Measurements from ENCODE around the gene PID1.

PID1 gene

DNA sequence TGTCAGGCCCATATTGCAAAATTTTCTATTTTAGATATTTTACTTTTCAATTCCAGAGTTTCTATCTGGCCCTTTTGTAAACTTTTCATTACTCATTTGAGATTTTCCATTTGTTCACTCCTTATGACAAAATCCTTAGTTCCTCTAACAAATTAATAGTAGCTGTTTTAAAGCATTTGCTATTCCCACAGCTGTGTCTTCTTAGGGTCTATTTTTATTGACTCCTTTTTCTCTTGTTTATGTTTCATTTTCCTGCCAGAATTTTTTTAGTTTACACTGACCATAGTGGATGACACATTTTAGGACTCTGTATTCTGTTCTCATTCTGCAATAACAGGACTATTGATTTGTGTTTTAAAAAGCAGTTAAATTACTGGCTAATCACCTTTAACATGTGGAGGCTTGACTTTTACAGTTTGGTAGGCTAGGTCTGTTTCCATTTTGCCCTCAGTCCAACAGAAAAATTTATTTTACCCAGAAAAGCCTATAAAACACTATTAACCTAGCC, 30.0 kb downstream of the PID1 start:
- Histone ChIP-seq H3K27ac (ENCODE audit: low read depth, low read length) (no peak overlapping the region), H2AFZ (ENCODE audit: low read length, unreplicated experiment) (no peak overlapping the region), H3K27me3 (ENCODE audit: insufficient read depth, low read length) (no peaks in the 10 kb centered on the region), H3K4me3 (ENCODE audit: low read depth, low read length) (no peak overlapping the region), H3K79me2 (ENCODE audit: control insufficient read depth, insufficient read depth, low read length, unreplicated experiment) (no peaks in the 10 kb centered on the region), H3K36me3 (ENCODE audit: insufficient read depth, low read length) (no peaks in the 10 kb centered on the region), H3K4me1 (ENCODE audit: control insufficient read depth, insufficient read depth, low read length, unreplicated experiment) (peaks cover 19% of the 10 kb centered on the region)

DNA sequence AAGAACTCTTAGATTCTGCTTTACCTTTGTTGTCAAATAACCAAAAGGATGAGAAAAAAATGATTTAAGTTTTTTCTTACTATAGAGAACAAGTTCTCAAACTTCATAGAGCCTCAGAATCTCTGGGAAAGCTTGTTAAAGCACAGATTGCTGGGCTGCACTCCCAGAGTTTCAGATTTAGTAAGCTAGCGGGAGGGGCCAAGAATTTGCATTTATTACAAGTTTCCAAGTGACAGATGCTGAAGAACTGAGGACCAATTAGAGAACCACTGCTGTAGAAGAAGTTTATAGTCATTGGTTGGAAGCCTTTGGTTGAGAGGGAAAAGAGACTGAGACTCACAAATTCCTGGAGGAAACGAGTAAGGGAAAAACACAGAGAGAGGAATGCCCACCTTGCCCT, 32.1 kb downstream of the PID1 start:
- Histone ChIP-seq H3K27ac (ENCODE audit: low read depth, low read length) (no peak overlapping the region), H3K27me3 (ENCODE audit: insufficient read depth, low read length) (no peaks in the 10 kb centered on the region), H2AFZ (ENCODE audit: low read length, unreplicated experiment) (no peak overlapping the region), H3K4me1 (ENCODE audit: control insufficient read depth, insufficient read depth, low read length, unreplicated experiment) (peaks cover 6% of the 10 kb centered on the region), H3K79me2 (ENCODE audit: control insufficient read depth, insufficient read depth, low read length, unreplicated experiment) (no peaks in the 10 kb centered on the region), H3K4me3 (ENCODE audit: low read depth, low read length) (no peak overlapping the region), H3K36me3 (ENCODE audit: insufficient read depth, low read length) (no peaks in the 10 kb centered on the region)

DNA sequence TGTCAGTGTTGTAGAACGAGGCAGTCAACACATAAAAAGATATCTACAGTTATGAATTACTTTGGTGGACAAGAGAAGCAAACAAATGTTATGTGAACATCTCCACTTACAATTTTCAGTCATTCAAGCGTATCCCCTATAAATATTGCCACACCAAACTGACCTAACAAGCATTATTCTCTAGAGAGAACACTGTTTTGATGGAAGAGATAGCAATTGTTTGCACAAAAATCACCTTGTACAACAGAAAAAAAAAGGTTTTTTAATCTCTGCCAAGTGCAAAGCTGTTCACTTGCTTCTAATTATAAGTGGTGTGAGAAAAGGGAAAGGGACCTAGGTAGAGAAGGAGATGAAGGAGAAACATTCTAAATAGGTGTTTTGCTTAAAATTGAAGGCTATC, 33.8 kb downstream of the PID1 start:
- no peaks in the 10 kb centered on the region for H3K36me3 ChIP-seq (ENCODE audit: insufficient read depth, low read length)
- H2AFZ ChIP-seq (ENCODE audit: low read length, unreplicated experiment): no peak overlapping the region
- no peaks in the 10 kb centered on the region for H3K27me3 ChIP-seq (ENCODE audit: insufficient read depth, low read length)
- H3K27ac ChIP-seq (ENCODE audit: low read depth, low read length): no peak overlapping the region
- no peaks in the 10 kb centered on the region for H3K4me1 ChIP-seq (ENCODE audit: control insufficient read depth, insufficient read depth, low read length, unreplicated experiment)
- no peak overlapping the region for H3K4me3 ChIP-seq (ENCODE audit: low read depth, low read length)
- no peaks in the 10 kb centered on the region for H3K79me2 ChIP-seq (ENCODE audit: control insufficient read depth, insufficient read depth, low read length, unreplicated experiment)

DNA sequence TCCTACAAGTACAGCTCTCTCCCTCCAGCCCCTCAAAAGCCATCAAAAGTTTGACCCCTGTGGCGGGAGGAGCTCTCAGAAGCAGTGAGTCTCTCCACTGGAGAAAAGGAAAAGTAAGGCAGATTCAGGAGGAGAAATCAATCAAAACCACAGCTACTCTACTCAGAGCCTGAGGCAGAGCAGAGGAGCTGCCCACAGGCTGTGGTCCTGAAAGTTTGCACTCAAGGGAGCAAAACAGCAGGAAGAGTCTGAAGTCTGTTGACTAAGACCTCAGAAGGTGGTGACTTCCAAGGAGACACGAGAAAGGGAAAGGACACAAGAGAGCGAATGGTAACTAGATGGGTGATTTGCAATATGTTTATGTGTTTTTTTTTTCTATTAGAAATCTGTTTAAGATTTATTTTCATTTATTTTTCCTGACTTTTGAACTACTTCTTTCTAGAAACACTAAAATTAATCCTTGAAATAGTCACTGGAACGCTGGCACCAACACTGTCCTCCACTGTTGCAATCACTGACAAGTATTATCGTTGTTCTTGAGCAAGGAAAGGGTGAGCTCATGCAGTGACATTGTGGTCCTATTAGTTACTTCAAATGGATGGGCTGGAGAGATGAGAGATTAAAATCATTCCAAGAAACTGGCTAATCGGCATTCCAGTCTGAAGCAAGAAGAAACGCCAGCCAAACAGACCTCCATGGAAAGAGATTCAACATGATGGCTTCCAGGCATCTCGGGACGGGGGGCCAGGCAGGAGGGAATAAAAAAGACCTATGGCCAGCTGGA, 35.8 kb downstream of the PID1 start:
- Histone ChIP-seq H3K79me2 (ENCODE audit: control insufficient read depth, insufficient read depth, low read length, unreplicated experiment) (no peaks in the 10 kb centered on the region), H2AFZ (ENCODE audit: low read length, unreplicated experiment) (no peak overlapping the region), H3K27me3 (ENCODE audit: insufficient read depth, low read length) (no peaks in the 10 kb centered on the region), H3K4me1 (ENCODE audit: control insufficient read depth, insufficient read depth, low read length, unreplicated experiment) (no peaks in the 10 kb centered on the region), H3K36me3 (ENCODE audit: insufficient read depth, low read length) (no peaks in the 10 kb centered on the region), H3K4me3 (ENCODE audit: low read depth, low read length) (no peak overlapping the region), H3K27ac (ENCODE audit: low read depth, low read length) (no peak overlapping the region)

DNA sequence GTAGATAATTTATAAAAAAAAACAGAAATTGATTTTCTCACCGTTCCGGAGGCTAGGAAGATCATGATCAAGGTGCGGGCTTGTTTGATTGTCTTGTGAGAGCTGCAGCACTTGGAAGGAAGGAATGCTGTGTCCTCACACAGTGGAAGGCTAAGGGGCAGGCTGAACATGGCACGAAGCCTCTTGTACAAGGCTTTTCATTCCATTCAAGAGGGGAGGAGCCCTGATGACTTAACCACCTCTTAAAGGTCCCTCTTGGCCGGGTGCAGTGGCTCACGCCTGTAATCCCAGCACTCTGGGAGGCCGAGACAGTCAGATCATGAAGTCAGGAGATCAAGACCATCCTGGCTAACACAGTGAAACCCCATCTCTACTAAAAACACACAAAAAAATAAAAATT, 39.2 kb downstream of the PID1 start:
- H3K4me1 ChIP-seq (ENCODE audit: control insufficient read depth, insufficient read depth, low read length, unreplicated experiment): no peaks in the 10 kb centered on the region
- no peak overlapping the region for H3K27ac ChIP-seq (ENCODE audit: low read depth, low read length)
- no peak overlapping the region for H3K4me3 ChIP-seq (ENCODE audit: low read depth, low read length)
- H3K27me3 ChIP-seq (ENCODE audit: insufficient read depth, low read length): no peaks in the 10 kb centered on the region
- H3K36me3 ChIP-seq (ENCODE audit: insufficient read depth, low read length): no peaks in the 10 kb centered on the region
- no peak overlapping the region for H2AFZ ChIP-seq (ENCODE audit: low read length, unreplicated experiment)
- H3K79me2 ChIP-seq (ENCODE audit: control insufficient read depth, insufficient read depth, low read length, unreplicated experiment): no peaks in the 10 kb centered on the region

DNA sequence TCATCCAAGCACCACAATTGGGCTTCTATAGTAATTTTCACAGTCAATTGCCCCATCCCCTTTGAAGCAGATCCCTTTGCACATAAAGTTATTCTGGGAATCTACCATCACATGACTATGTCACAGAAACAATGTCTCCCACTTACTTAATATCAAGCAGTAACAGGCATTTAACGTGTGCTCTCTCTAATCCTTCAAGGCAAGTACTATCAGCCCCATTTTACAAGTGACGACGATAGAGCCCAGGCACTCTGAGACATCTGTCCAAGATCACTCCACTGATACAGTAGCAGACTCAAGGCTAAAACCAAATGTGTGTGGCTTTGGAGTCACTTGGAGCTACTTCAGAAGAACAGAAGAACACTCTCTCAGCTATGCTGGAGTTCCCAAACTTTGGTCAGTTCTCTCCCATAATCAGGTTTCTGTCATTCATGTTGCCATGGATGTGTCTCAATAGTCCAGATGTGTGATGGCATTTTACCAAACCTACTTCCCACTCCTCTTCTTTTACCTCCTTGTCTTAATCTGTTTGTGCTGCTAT, 39.7 kb downstream of the PID1 start:
- Histone ChIP-seq H3K4me3 (ENCODE audit: low read depth, low read length) (no peak overlapping the region), H3K4me1 (ENCODE audit: control insufficient read depth, insufficient read depth, low read length, unreplicated experiment) (no peaks in the 10 kb centered on the region), H3K36me3 (ENCODE audit: insufficient read depth, low read length) (no peaks in the 10 kb centered on the region), H2AFZ (ENCODE audit: low read length, unreplicated experiment) (no peak overlapping the region), H3K27ac (ENCODE audit: low read depth, low read length) (no peak overlapping the region), H3K27me3 (ENCODE audit: insufficient read depth, low read length) (no peaks in the 10 kb centered on the region), H3K79me2 (ENCODE audit: control insufficient read depth, insufficient read depth, low read length, unreplicated experiment) (no peaks in the 10 kb centered on the region)

DNA sequence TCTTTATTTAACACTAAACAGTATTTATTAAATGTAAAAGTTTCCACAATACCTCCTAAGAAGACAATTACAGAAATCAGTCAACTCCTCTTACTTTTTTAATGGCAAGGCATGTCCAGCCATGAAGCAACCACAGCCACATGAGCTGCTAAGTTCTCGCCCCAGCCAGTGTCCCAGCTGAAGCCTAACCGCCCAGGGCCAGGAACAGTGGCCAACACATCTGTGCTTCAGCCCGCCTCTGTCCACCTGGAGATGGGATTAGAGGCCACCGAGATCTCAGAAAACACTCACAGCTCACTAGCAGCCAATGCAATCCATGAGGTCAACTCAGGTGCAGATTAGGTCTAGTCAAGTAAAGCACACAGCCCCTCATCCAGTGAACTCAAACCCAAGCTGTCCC, 40.2 kb downstream of the PID1 start:
- H3K4me1 ChIP-seq (ENCODE audit: control insufficient read depth, insufficient read depth, low read length, unreplicated experiment): no peaks in the 10 kb centered on the region
- H3K27me3 ChIP-seq (ENCODE audit: insufficient read depth, low read length): no peaks in the 10 kb centered on the region
- H3K27ac ChIP-seq (ENCODE audit: low read depth, low read length): no peak overlapping the region
- no peak overlapping the region for H2AFZ ChIP-seq (ENCODE audit: low read length, unreplicated experiment)
- no peak overlapping the region for H3K4me3 ChIP-seq (ENCODE audit: low read depth, low read length)
- no peaks in the 10 kb centered on the region for H3K36me3 ChIP-seq (ENCODE audit: insufficient read depth, low read length)
- no peaks in the 10 kb centered on the region for H3K79me2 ChIP-seq (ENCODE audit: control insufficient read depth, insufficient read depth, low read length, unreplicated experiment)

DNA sequence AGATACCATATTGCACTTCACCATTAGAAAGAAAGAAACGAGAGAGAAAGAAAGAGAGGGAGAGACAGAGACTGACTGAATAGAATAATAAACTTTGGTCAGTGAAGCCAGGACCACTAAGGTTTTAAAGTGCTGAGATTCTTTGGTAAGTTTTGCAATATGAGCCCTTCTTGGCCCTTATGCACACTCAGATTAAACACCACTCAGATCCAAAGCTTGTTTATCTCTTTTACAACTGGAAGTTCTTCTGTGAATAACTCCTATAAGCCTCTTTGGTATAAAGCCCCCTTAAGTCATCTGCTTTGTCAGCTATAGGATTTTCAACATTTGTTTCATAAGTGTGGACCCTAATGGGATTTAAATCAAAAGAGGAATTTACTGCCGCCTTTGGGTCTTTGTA, 40.8 kb downstream of the PID1 start:
- no peak overlapping the region for H3K27ac ChIP-seq (ENCODE audit: low read depth, low read length)
- no peaks in the 10 kb centered on the region for H3K79me2 ChIP-seq (ENCODE audit: control insufficient read depth, insufficient read depth, low read length, unreplicated experiment)
- H3K27me3 ChIP-seq (ENCODE audit: insufficient read depth, low read length): no peaks in the 10 kb centered on the region
- no peaks in the 10 kb centered on the region for H3K4me1 ChIP-seq (ENCODE audit: control insufficient read depth, insufficient read depth, low read length, unreplicated experiment)
- H2AFZ ChIP-seq (ENCODE audit: low read length, unreplicated experiment): no peak overlapping the region
- no peaks in the 10 kb centered on the region for H3K36me3 ChIP-seq (ENCODE audit: insufficient read depth, low read length)
- H3K4me3 ChIP-seq (ENCODE audit: low read depth, low read length): no peak overlapping the region

DNA sequence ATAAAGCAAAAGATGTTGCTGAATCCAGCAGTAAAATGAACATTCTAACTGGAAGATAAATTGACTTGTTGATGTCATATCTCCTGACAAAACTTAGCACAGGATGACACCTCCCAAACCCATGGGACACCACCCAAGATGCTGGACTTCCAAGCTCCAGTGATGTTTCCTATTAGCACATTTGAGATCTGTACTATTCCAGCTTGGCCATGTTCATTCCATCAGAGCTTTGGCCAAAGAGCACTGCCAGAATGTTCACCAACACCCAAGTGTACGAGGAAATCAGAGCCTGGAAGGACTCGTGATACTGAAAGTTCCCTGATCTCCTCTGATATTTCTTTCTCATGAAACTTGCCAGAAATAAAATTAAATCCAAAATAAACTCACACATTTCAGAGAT, 44.7 kb downstream of the PID1 start:
- Histone ChIP-seq H3K4me3 (ENCODE audit: low read depth, low read length) (no peak overlapping the region), H3K27me3 (ENCODE audit: insufficient read depth, low read length) (no peaks in the 10 kb centered on the region), H3K27ac (ENCODE audit: low read depth, low read length) (no peak overlapping the region), H3K4me1 (ENCODE audit: control insufficient read depth, insufficient read depth, low read length, unreplicated experiment) (no peaks in the 10 kb centered on the region), H3K79me2 (ENCODE audit: control insufficient read depth, insufficient read depth, low read length, unreplicated experiment) (no peaks in the 10 kb centered on the region), H2AFZ (ENCODE audit: low read length, unreplicated experiment) (no peak overlapping the region), H3K36me3 (ENCODE audit: insufficient read depth, low read length) (no peaks in the 10 kb centered on the region)

DNA sequence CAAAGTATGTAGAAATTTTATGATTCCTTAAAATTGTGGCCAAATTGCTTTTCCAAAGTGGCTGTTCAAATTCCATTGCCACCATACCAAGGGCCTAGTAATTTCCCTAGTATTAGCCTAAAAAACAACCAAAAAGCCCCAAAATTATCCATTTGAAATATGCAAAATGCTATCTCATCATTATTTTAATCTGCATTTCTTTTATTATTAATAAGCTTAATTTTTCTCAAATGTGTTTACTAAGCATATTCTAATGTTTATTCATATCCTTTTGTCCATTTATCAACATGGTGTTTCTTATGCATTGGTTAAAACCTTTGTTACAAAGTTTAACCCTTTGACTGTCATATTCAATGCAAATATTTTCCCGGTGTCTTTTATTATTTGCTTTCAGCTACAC, 48.0 kb downstream of the PID1 start:
- Histone ChIP-seq H3K4me1 (ENCODE audit: control insufficient read depth, insufficient read depth, low read length, unreplicated experiment) (no peaks in the 10 kb centered on the region), H3K36me3 (ENCODE audit: insufficient read depth, low read length) (no peaks in the 10 kb centered on the region), H3K27ac (ENCODE audit: low read depth, low read length) (no peak overlapping the region), H3K4me3 (ENCODE audit: low read depth, low read length) (no peak overlapping the region), H3K27me3 (ENCODE audit: insufficient read depth, low read length) (no peaks in the 10 kb centered on the region), H2AFZ (ENCODE audit: low read length, unreplicated experiment) (no peak overlapping the region), H3K79me2 (ENCODE audit: control insufficient read depth, insufficient read depth, low read length, unreplicated experiment) (no peaks in the 10 kb centered on the region)

DNA sequence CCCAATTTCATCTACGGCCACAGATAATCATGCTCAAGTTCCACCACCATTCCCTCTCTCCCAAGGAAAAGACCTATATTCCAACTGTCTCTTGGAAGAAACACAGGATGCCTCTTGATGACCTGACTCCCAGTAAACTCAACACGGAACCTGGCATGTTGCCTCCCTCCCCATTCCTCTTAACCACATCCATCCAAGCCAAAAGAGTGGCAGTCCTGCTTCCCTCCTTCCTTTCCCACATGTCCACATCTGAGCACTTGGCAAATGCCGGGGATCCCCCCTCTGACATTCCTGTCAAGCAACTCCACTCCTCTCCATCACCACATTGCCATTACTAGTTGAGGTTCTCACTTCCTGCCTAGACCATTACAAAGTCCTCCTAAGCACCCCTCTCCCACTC, 49.4 kb downstream of the PID1 start:
- Histone ChIP-seq H3K27me3 (ENCODE audit: insufficient read depth, low read length) (no peaks in the 10 kb centered on the region), H3K36me3 (ENCODE audit: insufficient read depth, low read length) (no peaks in the 10 kb centered on the region), H3K79me2 (ENCODE audit: control insufficient read depth, insufficient read depth, low read length, unreplicated experiment) (no peaks in the 10 kb centered on the region), H3K4me3 (ENCODE audit: low read depth, low read length) (no peak overlapping the region), H3K4me1 (ENCODE audit: control insufficient read depth, insufficient read depth, low read length, unreplicated experiment) (no peaks in the 10 kb centered on the region), H2AFZ (ENCODE audit: low read length, unreplicated experiment) (no peak overlapping the region), H3K27ac (ENCODE audit: low read depth, low read length) (no peak overlapping the region)

Data from ACC112 (cell line).